ENCODE data around the gene FAM234B. TPM values are rescaled to one million over a fixed set of nuclear protein-coding genes. Genes with fewer than 3 reads are reported as not detected.
A peak's percentile ranks its signal among the peaks of the same experiment; 100 is the strongest.

FAM234B gene
- total RNA-seq, 2 donors from 2014 or later = 14.7 to 24.3 TPM

DNA sequence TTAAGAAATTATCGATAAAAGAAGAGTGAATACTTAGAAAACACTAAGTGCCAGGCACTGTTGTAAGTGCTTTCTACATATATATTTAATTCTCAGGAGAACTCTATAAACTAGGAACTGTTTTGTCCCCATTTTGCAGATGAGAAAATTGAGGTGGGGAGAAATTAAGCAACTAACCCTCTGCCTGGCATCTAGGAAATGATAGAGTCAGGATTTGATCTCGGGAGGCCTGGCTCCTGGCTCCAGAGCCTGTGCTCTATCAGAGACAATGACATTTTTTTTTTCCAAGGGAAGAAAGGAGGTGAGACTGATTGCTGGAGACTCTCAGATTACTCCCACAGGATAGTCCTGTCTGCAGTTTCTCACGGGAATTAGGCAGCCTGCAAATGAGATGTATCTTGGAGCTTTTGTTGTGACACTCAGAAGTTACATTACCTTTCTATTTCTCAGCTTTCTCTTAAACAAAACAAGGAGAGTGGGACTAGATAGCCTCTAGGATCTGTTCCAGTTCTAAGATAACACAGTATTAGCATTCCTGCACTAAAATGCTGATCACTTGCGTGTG, 1.4 kb upstream of the FAM234B start:
- Histone ChIP-seq H3K4me3 (no peak overlapping the region), H3K9me3 (no peaks in the 10 kb centered on the region), H3K27ac (no peak overlapping the region), H3K36me3 (no peaks in the 10 kb centered on the region), H3K27me3 (replicated peaks; ENCODE audit: insufficient read depth) (no peaks in the 10 kb centered on the region), H3K4me1 (replicated peaks) (peaks cover 5% of the 10 kb centered on the region)
- no peak for TF ChIP-seq POLR2A (IDR thresholded peaks at IDR 0.05)
- TF ChIP-seq, protein P1, sequence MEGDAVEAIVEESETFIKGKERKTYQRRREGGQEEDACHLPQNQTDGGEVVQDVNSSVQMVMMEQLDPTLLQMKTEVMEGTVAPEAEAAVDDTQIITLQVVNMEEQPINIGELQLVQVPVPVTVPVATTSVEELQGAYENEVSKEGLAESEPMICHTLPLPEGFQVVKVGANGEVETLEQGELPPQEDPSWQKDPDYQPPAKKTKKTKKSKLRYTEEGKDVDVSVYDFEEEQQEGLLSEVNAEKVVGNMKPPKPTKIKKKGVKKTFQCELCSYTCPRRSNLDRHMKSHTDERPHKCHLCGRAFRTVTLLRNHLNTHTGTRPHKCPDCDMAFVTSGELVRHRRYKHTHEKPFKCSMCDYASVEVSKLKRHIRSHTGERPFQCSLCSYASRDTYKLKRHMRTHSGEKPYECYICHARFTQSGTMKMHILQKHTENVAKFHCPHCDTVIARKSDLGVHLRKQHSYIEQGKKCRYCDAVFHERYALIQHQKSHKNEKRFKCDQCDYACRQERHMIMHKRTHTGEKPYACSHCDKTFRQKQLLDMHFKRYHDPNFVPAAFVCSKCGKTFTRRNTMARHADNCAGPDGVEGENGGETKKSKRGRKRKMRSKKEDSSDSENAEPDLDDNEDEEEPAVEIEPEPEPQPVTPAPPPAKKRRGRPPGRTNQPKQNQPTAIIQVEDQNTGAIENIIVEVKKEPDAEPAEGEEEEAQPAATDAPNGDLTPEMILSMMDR (IDR thresholded peaks at IDR 0.05) = no peak
- TF ChIP-seq POLR2AphosphoS5 (IDR thresholded peaks at IDR 0.05) = no peak
- intact Hi-C loops (cut with DNase I) = no loop called here
- WGBS = 82% methylated on average over 4 of the region's 4 CpGs
- no peak for DNase-seq (ENCODE audit: low spot score)

DNA sequence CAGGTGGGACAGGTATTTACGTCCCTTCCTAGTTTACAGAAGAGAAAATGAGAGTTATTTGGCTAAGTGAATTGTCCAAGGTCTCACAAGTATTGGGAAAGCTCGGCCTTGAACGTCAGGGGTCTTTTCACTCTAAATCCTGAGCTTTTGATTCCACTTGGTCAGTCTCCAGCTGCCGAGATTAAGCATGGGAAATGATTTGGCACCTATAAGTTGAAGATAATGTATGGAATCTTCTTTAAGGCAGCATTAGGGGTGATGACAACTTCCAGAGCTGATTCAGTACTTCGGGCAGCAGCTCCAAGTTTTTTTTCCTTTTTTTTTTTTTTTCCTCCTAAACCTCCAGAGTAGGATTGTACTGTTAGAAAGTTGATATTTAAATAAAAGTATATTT, 722 bp downstream of the FAM234B start:
- Histone ChIP-seq H3K4me3 (peak overlapping the region; percentile 95 to 96), H3K36me3 (no peaks in the 10 kb centered on the region), H3K9me3 (no peaks in the 10 kb centered on the region), H3K27me3 (replicated peaks; ENCODE audit: insufficient read depth) (no peaks in the 10 kb centered on the region), H3K4me1 (replicated peaks) (peaks cover 3% of the 10 kb centered on the region), H3K27ac (no peak overlapping the region)
- TF ChIP-seq, protein P1 (IDR thresholded peaks at IDR 0.05) = no peak
- TF ChIP-seq POLR2A (IDR thresholded peaks at IDR 0.05) (no peak), POLR2AphosphoS5 (IDR thresholded peaks at IDR 0.05) (no peak)
- no peak for DNase-seq (ENCODE audit: low spot score)
- 4% methylated on average over 5 of the region's 5 CpGs for WGBS
- intact Hi-C loops (cut with DNase I) = no loop called here

DNA sequence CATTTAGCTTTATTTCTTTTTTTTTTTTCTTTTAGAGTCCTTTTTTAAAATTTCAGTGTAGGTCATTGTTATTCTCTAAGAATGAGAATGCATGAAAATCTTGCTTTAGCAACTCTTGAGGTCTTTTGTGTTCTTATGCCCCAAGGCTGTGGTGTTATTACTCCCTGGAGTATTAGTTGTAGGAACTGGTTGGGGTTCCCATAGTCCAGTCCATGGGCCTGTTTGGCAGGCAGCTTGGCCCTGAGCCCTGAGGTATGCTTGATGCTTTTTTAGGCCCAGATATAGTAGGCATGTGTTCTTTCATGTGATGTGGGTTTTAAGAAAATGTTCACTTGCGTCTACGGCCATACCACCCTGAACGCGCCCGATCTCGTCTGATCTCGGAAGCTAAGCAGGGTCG, 1.6 kb downstream of the FAM234B start:
- no peaks in the 10 kb centered on the region for H3K4me1 ChIP-seq (replicated peaks)
- H3K9me3 ChIP-seq = no peaks in the 10 kb centered on the region
- H3K36me3 ChIP-seq = no peaks in the 10 kb centered on the region
- H3K27ac ChIP-seq = no peak overlapping the region
- H3K27me3 ChIP-seq (replicated peaks; ENCODE audit: insufficient read depth) = no peaks in the 10 kb centered on the region
- WGBS = 95% methylated on average over 8 of the region's 8 CpGs
- no peak overlapping the region for H3K4me3 ChIP-seq
- TF ChIP-seq POLR2A (IDR thresholded peaks at IDR 0.05) = no peak
- TF ChIP-seq, protein P1 (IDR thresholded peaks at IDR 0.05) = no peak
- DNase-seq (ENCODE audit: low spot score) = no peak
- intact Hi-C loops (cut with DNase I) = no loop called here

DNA sequence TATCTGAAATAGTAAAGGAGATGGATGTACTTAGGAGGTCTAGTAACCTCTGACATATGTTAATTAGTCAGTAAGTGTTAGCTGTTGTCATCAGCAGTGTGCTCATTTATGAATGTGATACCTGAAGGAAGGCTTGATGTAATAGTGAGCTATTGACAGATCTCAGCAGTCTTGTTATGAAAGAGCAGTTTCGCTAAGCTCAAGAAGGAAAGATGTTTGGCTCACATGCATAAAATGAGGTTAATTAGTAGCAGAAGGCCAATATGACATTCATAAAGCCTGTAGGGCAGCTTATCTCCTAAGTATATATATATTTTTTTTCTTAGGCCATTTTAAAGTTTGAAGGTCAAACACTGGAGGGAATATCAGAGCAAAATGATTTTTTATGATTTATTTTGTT, 2.8 kb downstream of the FAM234B start:
- H3K4me1 ChIP-seq (replicated peaks) = no peaks in the 10 kb centered on the region
- TF ChIP-seq POLR2A (IDR thresholded peaks at IDR 0.05) = no peak
- TF ChIP-seq, protein P1 (IDR thresholded peaks at IDR 0.05) = no peak
- TF ChIP-seq POLR2AphosphoS5 (IDR thresholded peaks at IDR 0.05) = no peak

DNA sequence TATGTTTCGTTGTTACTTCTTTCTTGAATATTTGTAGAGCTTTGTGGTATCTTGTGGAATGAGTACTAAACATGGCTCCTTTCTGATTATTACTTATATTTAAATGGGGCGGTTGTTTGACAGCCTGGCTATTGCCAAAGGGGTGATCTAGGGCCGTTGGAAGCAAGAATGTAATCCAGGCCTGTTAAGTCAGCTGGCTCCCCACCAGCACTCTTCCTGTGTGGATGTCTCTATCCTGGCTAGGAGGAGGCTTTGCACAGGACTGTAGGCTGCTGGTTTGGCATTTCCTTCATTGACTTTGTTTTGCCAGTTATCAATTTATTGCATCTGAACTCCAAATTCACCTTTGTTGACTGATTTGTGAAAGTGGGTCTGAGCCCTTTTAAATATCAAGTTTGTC, 5.6 kb downstream of the FAM234B start:
- no peak for DNase-seq (ENCODE audit: low spot score)
- TF ChIP-seq POLR2A (IDR thresholded peaks at IDR 0.05) = no peak
- TF ChIP-seq, protein P1 (IDR thresholded peaks at IDR 0.05) = no peak
- TF ChIP-seq POLR2AphosphoS5 (IDR thresholded peaks at IDR 0.05) = no peak
- Histone ChIP-seq H3K4me3 (no peak overlapping the region), H3K27me3 (replicated peaks; ENCODE audit: insufficient read depth) (no peaks in the 10 kb centered on the region), H3K27ac (peak overlapping the region in 1 of 2 donors; percentile 22), H3K9me3 (no peaks in the 10 kb centered on the region), H3K36me3 (no peaks in the 10 kb centered on the region), H3K4me1 (replicated peaks) (no peaks in the 10 kb centered on the region)
- intact Hi-C loops (cut with DNase I) = no loop called here
- 58% methylated on average over 3 of the region's 3 CpGs for WGBS

More for the DNA sequence above, 2.8 kb downstream of the FAM234B start:
- no peaks in the 10 kb centered on the region for H3K27me3 ChIP-seq (replicated peaks; ENCODE audit: insufficient read depth)
- H3K4me3 ChIP-seq = no peak overlapping the region
- H3K9me3 ChIP-seq = no peaks in the 10 kb centered on the region
- WGBS = 94% methylated on average over 1 of the region's 1 CpG
- no peaks in the 10 kb centered on the region for H3K36me3 ChIP-seq
- no peak for DNase-seq (ENCODE audit: low spot score)
- no peak overlapping the region for H3K27ac ChIP-seq
- intact Hi-C loops (cut with DNase I) = no loop called here
